Activated CD4-positive, alpha-beta memory T cell treated with anti-CD3 and anti-CD28 coated beads, Interleukin-2, amount 10 ng/mL, durations not matched to agents 7 days and 5 days (primary cell): ENCODE data around the gene MYH14. TPM values are rescaled to one million over a fixed set of nuclear protein-coding genes. Genes with fewer than 3 reads are reported as not detected.
"Not testable (repeated sequence)": the region's sequence is repeated elsewhere in the genome, so short reads cannot be mapped to it uniquely, and the experiment has no call there.

Source experiments
- CTCF ChIA-PET: fragments of 350-600 bp; sonication (Branson Sonifier 250); formaldehyde crosslinking; loops from one replicate; lab custom pipeline; 2021; ENCODE audit warnings: antibody characterized with exemption, inconsistent platforms; lab: Charles Lee
- POLR2A ChIA-PET: fragments of 350-600 bp; sonication (Branson Sonifier 250); formaldehyde crosslinking; loops from one replicate; lab custom pipeline; 2021; ENCODE audit warnings: antibody characterized with exemption; lab: Charles Lee
- DNase-seq: peaks from one replicate; pipeline ENCODE4 v3.0.0-alpha.2; 2020
- H3K27ac Mint-ChIP-seq: one replicate; pipeline ENCODE4 v1.8.0; 2021; ENCODE audit warnings: mild to moderate bottlenecking, mixed read lengths
- H3K27me3 Mint-ChIP-seq: one replicate; pipeline ENCODE4 v1.8.0; 2021; ENCODE audit warnings: mixed read lengths
- H3K36me3 Mint-ChIP-seq: one replicate; pipeline ENCODE4 v1.8.0; 2021; ENCODE audit warnings: low read depth, mixed read lengths
- H3K4me1 Mint-ChIP-seq: one replicate; pipeline ENCODE4 v1.8.0; 2021; ENCODE audit warnings: mixed read lengths
- H3K4me3 Mint-ChIP-seq: one replicate; pipeline ENCODE4 v1.8.0; 2021; ENCODE audit warnings: mild to moderate bottlenecking, mixed read lengths
- H3K9me3 Mint-ChIP-seq: one replicate; pipeline ENCODE4 v1.8.0; 2021; ENCODE audit warnings: mixed read lengths
- total RNA-seq, 2 experiments: library from RNA; stranded (reverse); gene quantifications; one replicate each; pipeline ENCODE4 v1.2.3, GENCODE V29; 2021

The MYH14 gene
- total RNA-seq, 2 experiments from 2014 or later = not detected

DNA sequence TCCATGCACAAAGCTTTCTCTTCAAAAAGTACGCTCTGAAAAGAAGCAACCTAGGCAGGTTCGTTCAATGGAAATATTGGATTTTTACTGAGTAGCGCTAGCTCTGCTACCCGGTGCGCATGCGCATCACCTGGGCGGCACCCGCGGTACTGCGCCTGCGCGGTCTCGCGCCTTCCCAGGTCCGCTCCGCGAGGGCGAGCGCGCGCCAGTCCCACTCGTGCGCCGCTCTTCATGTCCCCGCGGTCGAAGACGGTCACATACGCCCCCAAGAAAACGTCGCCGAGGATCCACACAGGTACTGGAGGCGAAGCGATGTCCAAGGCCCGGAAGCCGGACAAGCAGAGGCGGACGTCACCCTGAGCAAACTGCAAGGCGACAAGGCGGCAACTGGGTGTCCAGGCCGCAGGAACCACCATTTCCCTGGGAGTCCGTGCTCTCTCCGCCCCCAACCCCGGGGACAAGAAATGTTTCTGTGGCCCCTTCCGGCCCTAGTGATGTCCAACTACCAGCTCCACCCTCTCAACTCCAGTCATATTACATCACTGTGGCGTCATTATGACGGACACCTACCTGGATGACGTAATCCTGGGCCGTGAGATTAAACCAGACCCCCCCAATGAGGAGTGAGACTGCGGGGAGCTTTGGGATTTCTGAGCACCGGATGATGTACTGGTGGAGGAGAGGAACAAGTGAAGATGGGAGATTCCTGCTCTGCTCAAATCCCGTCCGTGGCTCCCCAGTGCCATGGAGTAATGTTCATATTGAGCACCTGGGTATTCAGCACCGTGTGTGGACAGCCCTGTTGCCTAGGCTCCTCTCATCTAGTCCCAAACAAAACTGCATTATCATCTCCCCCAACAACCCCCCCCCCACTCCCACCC lies 130.6 kb downstream of the MYH14 start:
- Mint-ChIP-seq H3K4me3 (peak overlapping the region; percentile 87), H3K27ac (peak overlapping the region; percentile 89), H3K4me1 (peaks cover 60% of the 10 kb centered on the region), H3K27me3 (peaks cover 13% of the 10 kb centered on the region), H3K36me3 (peaks cover 28% of the 10 kb centered on the region), H3K9me3 (peaks cover 2% of the 10 kb centered on the region)
- peak; percentile 87 for DNase-seq
- POLR2A ChIA-PET = interaction anchor here (0.6 to 3.0 kb wide), 9 partner anchors 10 to 831 kb away, joined by 3 to 21 read pairs (median 3); partner anchors contain the start of gene POLD1
- CTCF ChIA-PET = interaction anchor here (0.5 to 2.1 kb wide), 5 partner anchors 13 to 395 kb away, joined by 3 to 6 read pairs (median 4); partner anchors contain the start of gene JOSD2

GRCh38 chr19:50334741-50335421 lies 131.5 kb downstream of the MYH14 start:
- CTCF ChIA-PET = interaction anchor here (1.5 to 2.1 kb wide), 2 partner anchors 12 to 22 kb away, joined by 4 to 6 read pairs; no protein-coding TSS in a partner anchor
- Mint-ChIP-seq H3K4me1 (peaks cover 53% of the 10 kb centered on the region), H3K27me3 (peaks cover 7% of the 10 kb centered on the region), H3K36me3 (peaks cover 25% of the 10 kb centered on the region), H3K27ac (peak overlapping the region; percentile 23), H3K9me3 (no peaks in the 10 kb centered on the region), H3K4me3 (peak overlapping the region; percentile 46)
- DNase-seq = no peak
- POLR2A ChIA-PET = interaction anchor here (1.1 to 3.0 kb wide), 4 partner anchors 9 to 50 kb away, joined by 3 to 21 read pairs (median 5); partner anchors contain the start of gene POLD1

DNA sequence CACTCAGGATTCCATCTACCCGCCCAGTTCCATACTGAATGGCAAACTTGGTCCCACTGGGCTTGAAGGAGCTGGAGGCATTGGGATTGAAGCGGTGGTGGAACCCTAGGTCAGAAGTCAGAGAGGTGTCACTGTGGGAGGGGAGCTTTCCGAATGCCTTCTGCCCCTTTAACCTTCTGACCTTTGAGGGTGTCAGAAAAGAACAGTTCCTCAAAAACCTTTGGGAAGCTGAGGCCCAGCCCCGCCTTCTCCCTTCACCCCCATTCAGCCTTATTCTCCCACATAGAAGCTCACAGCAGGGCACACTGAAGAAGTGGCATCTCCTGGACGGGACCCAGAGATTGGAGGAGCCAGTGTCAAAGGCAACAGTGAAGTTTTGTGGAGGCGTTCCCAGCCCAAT lies 133.6 kb downstream of the MYH14 start:
- H3K4me3 Mint-ChIP-seq, CTCF ChIA-PET, H3K9me3 Mint-ChIP-seq, H3K27ac Mint-ChIP-seq, POLR2A ChIA-PET, DNase-seq, H3K27me3 Mint-ChIP-seq: not testable (repeated sequence)
- Mint-ChIP-seq H3K4me1 (peaks cover 38% of the 10 kb centered on the region), H3K36me3 (peaks cover 29% of the 10 kb centered on the region)

DNA sequence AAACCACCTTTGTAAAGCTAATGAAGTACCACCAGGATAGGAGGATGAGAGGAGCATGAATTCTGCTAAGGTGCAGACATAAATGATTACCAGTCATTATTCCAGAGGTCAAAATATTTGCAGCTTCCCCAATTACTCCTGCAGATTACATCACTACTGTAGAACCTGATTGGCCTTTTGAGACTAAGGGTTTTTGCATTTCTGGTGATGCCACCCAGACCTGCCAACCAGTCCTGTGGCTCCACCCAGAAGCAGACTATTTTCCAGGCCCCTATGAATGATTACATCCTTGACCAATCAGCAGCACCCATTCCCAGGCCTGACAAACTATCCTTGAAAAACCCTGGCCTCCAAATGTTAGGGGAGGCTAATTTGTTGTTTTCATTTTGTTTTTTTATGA lies 136.9 kb downstream of the MYH14 start:
- Mint-ChIP-seq H3K4me1 (peaks cover 25% of the 10 kb centered on the region), H3K36me3 (peaks cover 28% of the 10 kb centered on the region), H3K4me3 (no peak overlapping the region), H3K27me3 (no peaks in the 10 kb centered on the region), H3K9me3 (peaks cover 11% of the 10 kb centered on the region), H3K27ac (no peak overlapping the region)
- no peak for DNase-seq
- POLR2A ChIA-PET = interaction anchor here (1.1 to 1.8 kb wide), 2 partner anchors 11 to 18 kb away, joined by 3 to 7 read pairs; partner anchors contain the start of gene KCNC3
- CTCF ChIA-PET = interaction anchor here (1.5 kb wide), 1 partner anchor 12 kb away, joined by 4 read pairs; the partner anchor contains the start of gene KCNC3

GRCh38 chr19:50341091-50341564 lies 137.7 kb downstream of the MYH14 start:
- Mint-ChIP-seq H3K27me3 (no peaks in the 10 kb centered on the region), H3K4me1 (peaks cover 21% of the 10 kb centered on the region), H3K36me3 (peaks cover 24% of the 10 kb centered on the region), H3K27ac (no peak overlapping the region), H3K9me3 (peaks cover 11% of the 10 kb centered on the region), H3K4me3 (no peak overlapping the region)
- DNase-seq = no peak
- ChIA-PET CTCF (interaction anchor here (1.2 kb wide), 1 partner anchor 28 kb away, joined by 3 read pairs; no protein-coding TSS in a partner anchor), POLR2A (interaction anchor here (0.5 to 1.8 kb wide), 3 partner anchors 12 to 168 kb away, joined by 3 to 7 read pairs (median 3); partner anchors contain the start of gene KCNC3)

DNA sequence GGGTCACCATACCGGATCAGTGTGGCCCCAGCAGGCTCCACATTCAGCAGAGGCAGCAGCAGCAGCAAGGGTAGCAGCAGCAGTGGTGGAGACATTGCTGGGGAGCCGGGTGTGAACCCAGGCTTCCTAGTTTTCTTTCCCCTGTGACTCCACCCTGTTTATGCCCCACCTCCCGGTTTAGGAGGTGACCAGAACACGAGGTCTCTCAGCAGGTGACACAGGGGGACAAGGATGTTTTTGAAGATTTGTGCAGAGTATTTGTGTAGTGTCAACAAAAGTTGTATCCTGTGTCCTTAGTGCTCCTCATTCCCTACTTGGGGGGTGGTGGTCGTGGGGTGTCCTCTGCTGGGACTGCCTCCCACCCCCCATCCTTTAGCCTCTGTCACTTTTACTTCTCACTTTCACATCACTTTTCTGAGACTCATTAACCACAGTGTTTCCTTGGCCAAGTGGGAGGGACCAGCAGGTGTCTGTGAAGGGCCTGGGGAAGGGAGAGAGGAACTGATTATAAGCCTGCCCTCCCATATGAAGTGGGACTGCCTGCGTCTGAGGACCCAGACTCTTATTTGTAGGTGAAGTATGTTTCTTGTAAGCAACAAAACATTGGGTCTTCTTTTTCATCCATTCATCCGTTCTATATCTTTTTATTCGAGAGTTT lies 141.4 kb downstream of the MYH14 start:
- ChIA-PET POLR2A (interaction anchor here (0.7 to 0.8 kb wide), 2 partner anchors 11 to 13 kb away, joined by 4 read pairs; no protein-coding TSS in a partner anchor), CTCF (interaction anchor here (0.5 to 4.3 kb wide), 2 partner anchors 13 to 23 kb away, joined by 3 to 18 read pairs; no protein-coding TSS in a partner anchor)
- no peak for DNase-seq
- no peaks in the 10 kb centered on the region for H3K27me3 Mint-ChIP-seq
- peaks cover 45% of the 10 kb centered on the region for H3K4me1 Mint-ChIP-seq
- peaks cover 11% of the 10 kb centered on the region for H3K9me3 Mint-ChIP-seq
- no peak overlapping the region for H3K27ac Mint-ChIP-seq
- H3K36me3 Mint-ChIP-seq = peaks cover 23% of the 10 kb centered on the region
- peak overlapping the region; percentile 27 for H3K4me3 Mint-ChIP-seq

DNA sequence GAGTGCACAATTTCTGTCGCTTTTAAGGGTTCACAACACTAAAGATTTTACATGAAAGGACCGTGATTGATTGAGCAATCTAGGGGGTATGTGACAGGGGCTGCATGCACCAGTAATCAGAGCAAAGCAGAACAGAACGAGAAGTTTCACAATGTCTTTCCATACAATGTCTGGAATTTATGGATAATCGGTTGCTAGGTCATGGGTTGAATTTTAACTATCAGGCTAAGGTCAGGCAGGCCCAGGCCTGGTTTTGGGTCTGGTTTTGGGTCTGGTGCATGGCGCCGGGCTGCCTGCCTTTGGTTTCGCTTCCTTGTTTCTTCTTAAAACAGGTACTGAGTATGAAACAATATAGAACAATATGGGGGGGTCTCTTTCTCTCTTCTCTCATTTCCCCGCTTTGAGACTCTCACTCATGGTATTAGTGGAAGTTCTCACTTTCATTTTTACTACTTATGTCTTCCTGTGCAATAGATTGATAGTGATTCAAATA lies 143.7 kb downstream of the MYH14 start:
- ChIA-PET POLR2A (interaction anchor here (1.0 to 2.8 kb wide), 4 partner anchors 9 to 18 kb away, joined by 5 to 12 read pairs (median 7); partner anchors contain the start of gene KCNC3), CTCF (interaction anchor here (0.6 to 4.3 kb wide), 5 partner anchors 11 to 381 kb away, joined by 3 to 18 read pairs (median 4); partner anchors contain the start of gene KCNC3)
- peaks cover 18% of the 10 kb centered on the region for H3K36me3 Mint-ChIP-seq
- not testable (repeated sequence) for H3K9me3 Mint-ChIP-seq, DNase-seq, H3K27me3 Mint-ChIP-seq
- peak overlapping the region; percentile 38 for H3K4me3 Mint-ChIP-seq
- H3K27ac Mint-ChIP-seq = peak overlapping the region; percentile 67
- H3K4me1 Mint-ChIP-seq = peaks cover 41% of the 10 kb centered on the region

- H3K4me1 Mint-ChIP-seq = peaks cover 32% of the 10 kb centered on the region
- H3K36me3 Mint-ChIP-seq = peaks cover 11% of the 10 kb centered on the region
- CTCF ChIA-PET = interaction anchor here (0.6 to 4.3 kb wide), 3 partner anchors 8 to 21 kb away, joined by 3 to 18 read pairs (median 4); partner anchors contain the start of gene KCNC3
- H3K27ac Mint-ChIP-seq = no peak overlapping the region
- H3K27me3 Mint-ChIP-seq = no peaks in the 10 kb centered on the region
- POLR2A ChIA-PET = no interaction called here
- no peak for DNase-seq
- peaks cover 5% of the 10 kb centered on the region for H3K9me3 Mint-ChIP-seq
- H3K4me3 Mint-ChIP-seq = no peak overlapping the region
These were observed 146.0 kb downstream of the MYH14 start for GRCh38 chr19:50349277-50350057.

DNA sequence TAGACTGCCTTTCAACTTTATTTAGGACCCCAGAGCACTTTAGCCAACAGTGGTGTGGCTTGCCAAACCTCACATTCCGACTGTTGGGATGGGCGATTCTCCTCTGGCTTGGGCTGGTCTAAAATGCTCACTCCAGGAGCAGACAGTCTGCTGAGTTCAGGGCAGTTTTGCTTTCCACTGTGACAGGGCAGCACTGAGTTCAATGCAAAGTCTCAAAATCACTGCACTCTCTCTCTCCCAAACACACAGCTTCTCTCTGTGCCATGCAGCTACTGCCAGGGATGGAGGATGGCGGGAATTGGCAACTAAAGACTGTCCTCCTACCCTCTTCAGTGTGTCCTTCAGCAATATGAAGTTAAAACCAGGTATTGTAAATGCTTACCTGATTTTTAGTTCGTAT lies 148.8 kb downstream of the MYH14 start:
- no peak for DNase-seq
- POLR2A ChIA-PET = no interaction called here
- H3K27ac Mint-ChIP-seq = no peak overlapping the region
- CTCF ChIA-PET = interaction anchor here (1.5 kb wide), 1 partner anchor 13 kb away, joined by 5 read pairs; no protein-coding TSS in a partner anchor
- no peaks in the 10 kb centered on the region for H3K36me3 Mint-ChIP-seq
- no peak overlapping the region for H3K4me3 Mint-ChIP-seq
- peaks cover 15% of the 10 kb centered on the region for H3K4me1 Mint-ChIP-seq
- H3K27me3 Mint-ChIP-seq = no peaks in the 10 kb centered on the region
- no peaks in the 10 kb centered on the region for H3K9me3 Mint-ChIP-seq

- H3K27ac Mint-ChIP-seq, H3K36me3 Mint-ChIP-seq, POLR2A ChIA-PET, H3K27me3 Mint-ChIP-seq, DNase-seq, H3K4me3 Mint-ChIP-seq, H3K9me3 Mint-ChIP-seq: not testable (repeated sequence)
- peaks cover 11% of the 10 kb centered on the region for H3K4me1 Mint-ChIP-seq
- CTCF ChIA-PET = interaction anchor here (1.0 kb wide), 2 partner anchors 24 to 62 kb away, joined by 3 read pairs; partner anchors contain the start of gene KCNC3
These were observed 150.1 kb downstream of the MYH14 start for GRCh38 chr19:50353487-50353880.

DNA sequence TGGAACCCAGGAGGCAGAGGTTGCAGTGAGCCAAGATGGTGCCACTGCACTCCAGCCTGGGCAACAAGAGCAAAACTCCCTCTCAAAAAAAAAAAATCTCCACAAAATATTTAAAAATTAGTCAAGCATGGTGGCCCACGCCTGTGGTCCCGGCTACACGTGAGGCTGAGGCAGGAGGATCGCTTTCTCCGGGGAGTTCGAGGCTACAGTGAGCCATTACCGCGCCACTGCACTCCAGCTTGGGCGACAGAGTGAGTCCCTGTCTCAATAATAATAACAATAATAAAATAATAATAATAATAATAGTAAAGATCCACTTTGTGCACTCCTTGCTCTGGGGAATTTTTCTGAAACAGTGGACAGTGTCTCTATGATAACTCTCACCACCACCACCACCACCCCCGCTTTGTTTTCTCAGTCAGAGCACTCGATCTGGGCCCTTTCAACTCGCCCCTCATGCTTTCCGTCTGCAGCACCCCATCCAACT lies 153.3 kb downstream of the MYH14 start:
- ChIA-PET CTCF (interaction anchor here (0.6 to 2.4 kb wide), 23 partner anchors 9 to 427 kb away, joined by 3 to 21 read pairs (median 6); partner anchors contain the start of genes JOSD2, KCNC3, NAPSA and NR1H2), POLR2A (interaction anchor here (1.1 to 3.2 kb wide), 16 partner anchors 9 to 448 kb away, joined by 3 to 30 read pairs (median 8); partner anchors contain the start of genes JOSD2, KCNC3, NAPSA and NR1H2)
- Mint-ChIP-seq H3K36me3 (peaks cover 26% of the 10 kb centered on the region), H3K4me1 (peaks cover 37% of the 10 kb centered on the region), H3K27ac (peak overlapping the region; percentile 94), H3K27me3 (no peaks in the 10 kb centered on the region), H3K9me3 (peaks cover 7% of the 10 kb centered on the region), H3K4me3 (peak overlapping the region; percentile 86)
- no peak for DNase-seq
